ENCODE results near the gene COL18A1. TPM values are rescaled to one million over a fixed set of nuclear protein-coding genes. Genes with fewer than 3 reads are reported as not detected.

Gene COL18A1
- total RNA-seq, 4 donors from 2014 or later = 19.3 to 121 (median 23.3) TPM

- H3K27ac ChIP-seq = no peak overlapping the region
- intact Hi-C loops (cut with DNase I; ENCODE audit: low total_unique reads) (no loop called here), in situ Hi-C loops (cut with MboI; ENCODE audit: low pct_ligation_motif_present in 1 of 4, low pct_unique_long_range_greater_than_20kb in 1 of 4, low sequenced_read_pairs in 3 of 4) (loop anchor here in 3 of 4 donors (10.0 to 25.0 kb wide), 3 partner anchors 120 to 312 kb away; partner anchors contain the start of gene POFUT2 (in 1 of the 3))
- no peaks in the 10 kb centered on the region for H3K9me3 ChIP-seq
- no peak for DNase-seq
- H3K4me3 ChIP-seq = no peak overlapping the region
- H3K27me3 ChIP-seq = no peaks in the 10 kb centered on the region
- 94% methylated on average over 18 of the region's 18 CpGs; no CpG with 5 or more reads in 1 of the 2 donors for WGBS, 2 donors (ENCODE audit: low coverage in 1 of 2)
- TF ChIP-seq POLR2AphosphoS5 (IDR thresholded peaks at IDR 0.05) (no peak), CTCF (IDR thresholded peaks at IDR 0.05) (no peak), EP300 (IDR thresholded peaks at IDR 0.05; ENCODE audit: low read depth) (no peak), POLR2A (IDR thresholded peaks at IDR 0.05) (no peak)
- peaks cover 13 to 42% (median 27%) of the 10 kb centered on the region in 4 donors for H3K4me1 ChIP-seq
- H3K36me3 ChIP-seq = no peaks in the 10 kb centered on the region
Observed at GRCh38 chr21:45474323-45474950, 69.5 kb downstream of the COL18A1 start.

GRCh38 chr21:45475004-45475685, 70.2 kb downstream of the COL18A1 start:
- Histone ChIP-seq H3K4me3 (no peak overlapping the region), H3K27me3 (no peaks in the 10 kb centered on the region), H3K4me1 (peaks cover 13 to 36% (median 27%) of the 10 kb centered on the region in 4 donors), H3K36me3 (no peaks in the 10 kb centered on the region), H3K9me3 (no peaks in the 10 kb centered on the region), H3K27ac (no peak overlapping the region)
- TF ChIP-seq POLR2A (IDR thresholded peaks at IDR 0.05) = no peak
- no peak for TF ChIP-seq CTCF (IDR thresholded peaks at IDR 0.05)
- TF ChIP-seq EP300 (IDR thresholded peaks at IDR 0.05; ENCODE audit: low read depth) = no peak
- TF ChIP-seq POLR2AphosphoS5 (IDR thresholded peaks at IDR 0.05) = no peak
- intact Hi-C loops (cut with DNase I; ENCODE audit: low total_unique reads) (no loop called here), in situ Hi-C loops (cut with MboI; ENCODE audit: low pct_ligation_motif_present in 1 of 4, low pct_unique_long_range_greater_than_20kb in 1 of 4, low sequenced_read_pairs in 3 of 4) (loop anchor here in 1 of 4 donors (10.0 kb wide), 1 partner anchor 120 kb away; no protein-coding TSS in a partner anchor)
- WGBS, 2 donors (ENCODE audit: low coverage in 1 of 2) = 88% methylated on average over 32 of the region's 43 CpGs; no CpG with 5 or more reads in 1 of the 2 donors
- DNase-seq = no peak

- no peaks in the 10 kb centered on the region for H3K36me3 ChIP-seq
- no peak for DNase-seq
- peaks cover 13 to 30% (median 21%) of the 10 kb centered on the region in 4 donors for H3K4me1 ChIP-seq
- TF ChIP-seq POLR2AphosphoS5 (IDR thresholded peaks at IDR 0.05) = no peak
- no peak for TF ChIP-seq POLR2A (IDR thresholded peaks at IDR 0.05)
- TF ChIP-seq EP300 (IDR thresholded peaks at IDR 0.05; ENCODE audit: low read depth) = no peak
- no peak for TF ChIP-seq CTCF (IDR thresholded peaks at IDR 0.05)
- 89% methylated on average over 53 of the region's 53 CpGs; no CpG with 5 or more reads in 1 of the 2 donors for WGBS, 2 donors (ENCODE audit: low coverage in 1 of 2)
- no peaks in the 10 kb centered on the region for H3K27me3 ChIP-seq
- intact Hi-C loops (cut with DNase I; ENCODE audit: low total_unique reads) (no loop called here), in situ Hi-C loops (cut with MboI; ENCODE audit: low pct_ligation_motif_present in 1 of 4, low pct_unique_long_range_greater_than_20kb in 1 of 4, low sequenced_read_pairs in 3 of 4) (loop anchor here in 1 of 4 donors (10.0 kb wide), 1 partner anchor 119 kb away; no protein-coding TSS in a partner anchor)
- H3K9me3 ChIP-seq = no peaks in the 10 kb centered on the region
- H3K4me3 ChIP-seq = no peak overlapping the region
- no peak overlapping the region for H3K27ac ChIP-seq
Observed at GRCh38 chr21:45475797-45476570, 71.0 kb downstream of the COL18A1 start.

GRCh38 chr21:45476582-45476981, 71.6 kb downstream of the COL18A1 start:
- H3K27ac ChIP-seq = no peak overlapping the region
- TF ChIP-seq EP300 (IDR thresholded peaks at IDR 0.05; ENCODE audit: low read depth) = no peak
- TF ChIP-seq CTCF (IDR thresholded peaks at IDR 0.05) = no peak
- TF ChIP-seq POLR2AphosphoS5 (IDR thresholded peaks at IDR 0.05) = no peak
- TF ChIP-seq POLR2A (IDR thresholded peaks at IDR 0.05) = no peak
- H3K4me1 ChIP-seq = peaks cover 11 to 24% (median 19%) of the 10 kb centered on the region in 4 donors
- in situ Hi-C loops (cut with MboI; ENCODE audit: low pct_ligation_motif_present in 1 of 4, low pct_unique_long_range_greater_than_20kb in 1 of 4, low sequenced_read_pairs in 3 of 4) = loop anchor here in 1 of 4 donors (10.0 kb wide), 1 partner anchor 118 kb away; no protein-coding TSS in a partner anchor
- DNase-seq = no peak
- H3K9me3 ChIP-seq = no peaks in the 10 kb centered on the region
- no peaks in the 10 kb centered on the region for H3K27me3 ChIP-seq
- H3K36me3 ChIP-seq = no peaks in the 10 kb centered on the region
- intact Hi-C loops (cut with DNase I; ENCODE audit: low total_unique reads) = no loop called here
- H3K4me3 ChIP-seq = no peak overlapping the region
- 89 to 96% methylated on average over 5 to 6 of the region's 6 CpGs for WGBS, 2 donors (ENCODE audit: low coverage in 1 of 2)

Measured in transverse colon (tissue), 4 donors.